Fibroblast of mammary gland (primary cell): ENCODE results near the gene PRKCB.
A peak's percentile ranks its signal among the peaks of the same experiment; 100 is the strongest.

ENCODE experiments used
- DNase-seq: peaks from one replicate; pipeline ENCODE4 v3.0.0-alpha.2; 2010; ENCODE audit warnings: low read depth
- H3K4me3 ChIP-seq: 2 replicates; pipeline ENCODE4 v1.5.1; 2011; ENCODE audit warnings: low read depth, mild to moderate bottlenecking, low read length, moderate library complexity; ENCODE audit not compliant: control insufficient read depth
- CTCF ChIP-seq: conservative IDR thresholded peaks from 2 replicates; pipeline ENCODE4 v1.5.1; 2011; ENCODE audit warnings: low read depth, low read length, inconsistent platforms; ENCODE audit not compliant: control insufficient read depth, insufficient read depth

The PRKCB gene

GRCh38 chr16:24041834-24042631 is 206.2 kb downstream of the PRKCB start:
- H3K4me3 ChIP-seq, result no peak overlapping the region
- peak; percentile 54 for DNase-seq
- peak; percentile 77 for TF ChIP-seq CTCF

- H3K4me3 ChIP-seq, result no peak overlapping the region
- DNase-seq, result no peak
- no peak for TF ChIP-seq CTCF
Observed at GRCh38 chr16:24044467-24044866, 208.7 kb downstream of the PRKCB start.

GRCh38 chr16:24045641-24046040 is 209.9 kb downstream of the PRKCB start:
- no peak for TF ChIP-seq CTCF
- DNase-seq, result no peak

GRCh38 chr16:24046442-24046841 is 210.7 kb downstream of the PRKCB start:
- no peak for TF ChIP-seq CTCF
- H3K4me3 ChIP-seq, result no peak overlapping the region
- no peak for DNase-seq

More at GRCh38 chr16:24045641-24046040, 209.9 kb downstream of the PRKCB start:
- no peak overlapping the region for H3K4me3 ChIP-seq

- TF ChIP-seq CTCF, result no peak
- H3K4me3 ChIP-seq, result no peak overlapping the region
- DNase-seq, result no peak
Observed at GRCh38 chr16:24049113-24049512, 213.3 kb downstream of the PRKCB start.

- no peak overlapping the region for H3K4me3 ChIP-seq
- no peak for DNase-seq
- no peak for TF ChIP-seq CTCF
Observed at GRCh38 chr16:24051125-24051524, 215.3 kb downstream of the PRKCB start.
